GM18511 (cell line): ENCODE results near the gene TAS2R41.

Source experiments
- ATAC-seq: cut with Tn5 transposase; IDR thresholded peaks from one replicate; pipeline ENCODE4 v1.9.1; 2021; ENCODE audit warnings: mild to moderate bottlenecking, moderate library complexity; ENCODE audit not compliant: unreplicated experiment

Gene TAS2R41

GRCh38 chr7:143477501-143478150 is at the start of gene TAS2R41:
Gene TAS2R41, plus strand, starts transcription at chr7:143477873. Its CDS starts 0 bp downstream, at chr7:143477873.
- no peak for ATAC-seq

GRCh38 chr7:143429770-143430698 is 47.6 kb upstream of the TAS2R41 start:
- no peak for ATAC-seq

GRCh38 chr7:143431109-143431508 is 46.6 kb upstream of the TAS2R41 start:
- ATAC-seq: no peak

GRCh38 chr7:143433759-143434158 is 43.9 kb upstream of the TAS2R41 start:
- ATAC-seq: no peak

GRCh38 chr7:143434660-143435059 is 43.0 kb upstream of the TAS2R41 start:
- ATAC-seq: no peak

- ATAC-seq: no peak
Measured at GRCh38 chr7:143435266-143435665, 42.4 kb upstream of the TAS2R41 start.

- ATAC-seq: peak; percentile 82
Measured at GRCh38 chr7:143436325-143436946, 41.2 kb upstream of the TAS2R41 start.

GRCh38 chr7:143437578-143437977 is 40.1 kb upstream of the TAS2R41 start:
- peak; percentile 67 for ATAC-seq

GRCh38 chr7:143439866-143440265 is 37.8 kb upstream of the TAS2R41 start:
- no peak for ATAC-seq

- ATAC-seq: no peak
Measured at GRCh38 chr7:143443153-143443552, 34.5 kb upstream of the TAS2R41 start, which contains the start of gene TAS2R60. Gene TAS2R60, plus strand, starts transcription at chr7:143443453. Its CDS starts 0 bp downstream, at chr7:143443453.

- ATAC-seq: no peak
Measured at GRCh38 chr7:143444063-143444782, 33.5 kb upstream of the TAS2R41 start.

- no peak for ATAC-seq
Measured at GRCh38 chr7:143444785-143445184, 32.9 kb upstream of the TAS2R41 start.

GRCh38 chr7:143447466-143447865 is 30.2 kb upstream of the TAS2R41 start:
- ATAC-seq: no peak

GRCh38 chr7:143448429-143448828 is 29.2 kb upstream of the TAS2R41 start:
- no peak for ATAC-seq

- ATAC-seq: no peak
Measured at GRCh38 chr7:143449793-143450192, 27.9 kb upstream of the TAS2R41 start.

- ATAC-seq: no peak
Measured at GRCh38 chr7:143451122-143451521, 26.6 kb upstream of the TAS2R41 start.

- ATAC-seq: no peak
Measured at GRCh38 chr7:143451746-143452145, 25.9 kb upstream of the TAS2R41 start.

GRCh38 chr7:143452495-143452894 is 25.2 kb upstream of the TAS2R41 start:
- no peak for ATAC-seq

GRCh38 chr7:143454091-143454680 is 23.5 kb upstream of the TAS2R41 start:
- ATAC-seq: no peak

- ATAC-seq: no peak
Measured at GRCh38 chr7:143455491-143455890, 22.2 kb upstream of the TAS2R41 start.
